Stimulated activated naive CD4-positive, alpha-beta T cell treated with Interleukin-2 at 50 U/mL for 16 hours (primary cell): ENCODE data around the gene NYNRIN.
"Not testable (repeated sequence)": the region's sequence is repeated elsewhere in the genome, so short reads cannot be mapped to it uniquely, and the experiment has no call there.

Experiments
- DNase-seq: peaks from one replicate; lab custom pipeline; 2025; lab: John Stamatoyannopoulos, UW

The NYNRIN gene

DNA sequence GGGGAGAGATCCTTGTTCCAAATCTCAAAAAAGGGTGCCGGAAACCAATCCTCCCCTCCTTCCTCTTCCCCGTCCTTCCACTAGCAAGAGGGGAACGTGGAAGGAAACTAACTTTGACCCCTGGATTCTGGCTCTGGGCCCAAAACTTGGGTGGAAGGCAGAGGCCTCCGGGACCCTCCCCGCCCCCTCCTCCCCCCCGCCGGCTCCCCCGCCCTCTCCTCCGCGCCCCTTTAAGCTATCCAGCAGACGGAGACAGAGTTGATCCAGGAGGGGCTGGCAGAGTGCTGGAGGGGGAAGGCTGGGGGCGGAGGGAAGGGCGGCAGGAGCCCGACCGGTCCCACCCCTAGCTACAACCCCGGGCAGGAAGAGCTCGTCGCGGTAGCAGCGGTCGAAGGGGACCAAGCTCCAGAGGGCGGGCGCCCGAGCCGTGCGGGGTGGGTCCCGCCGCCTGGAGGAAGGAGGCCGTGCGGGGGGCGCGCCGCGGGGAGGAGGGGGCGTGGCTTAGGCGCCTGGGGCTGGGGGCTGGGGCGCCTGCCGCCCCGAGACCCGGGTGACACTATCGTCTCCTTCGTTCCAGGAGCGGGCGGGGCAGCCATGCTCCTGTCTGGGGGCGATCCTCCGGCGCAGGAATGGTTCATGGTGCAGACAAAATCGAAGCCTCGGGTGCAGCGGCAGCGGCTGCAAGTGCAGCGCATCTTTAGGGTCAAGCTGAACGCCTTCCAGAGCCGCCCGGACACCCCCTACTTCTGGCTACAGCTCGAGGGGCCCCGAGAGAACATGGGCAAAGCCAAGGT lies at the start of gene NYNRIN:
Gene NYNRIN, plus strand, starts transcription at position 351 of the 794 bp plus-strand sequence. Its CDS starts 244 bp downstream, at position 595.
- DNase-seq = peak; percentile 11

DNA sequence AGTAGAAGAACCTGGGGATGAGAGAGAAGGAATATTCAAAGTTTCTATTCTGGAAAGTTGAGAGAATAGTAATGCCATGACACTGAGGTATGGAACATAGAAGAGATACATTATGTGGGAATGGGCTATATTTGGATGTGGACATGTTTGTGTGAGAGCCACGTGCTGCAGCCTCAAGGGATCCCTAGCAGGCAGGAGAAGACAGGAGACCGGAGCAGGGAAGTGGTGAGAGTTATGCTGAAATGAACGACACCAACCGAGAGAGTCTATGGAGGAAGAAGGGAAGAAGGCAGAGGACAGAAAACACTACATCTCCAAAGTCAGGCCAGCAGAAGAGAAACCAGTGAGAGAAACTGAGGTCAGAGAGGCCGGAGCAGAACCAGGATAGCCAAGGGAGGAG lies 49.1 kb upstream of the NYNRIN start:
- DNase-seq = no peak

DNA sequence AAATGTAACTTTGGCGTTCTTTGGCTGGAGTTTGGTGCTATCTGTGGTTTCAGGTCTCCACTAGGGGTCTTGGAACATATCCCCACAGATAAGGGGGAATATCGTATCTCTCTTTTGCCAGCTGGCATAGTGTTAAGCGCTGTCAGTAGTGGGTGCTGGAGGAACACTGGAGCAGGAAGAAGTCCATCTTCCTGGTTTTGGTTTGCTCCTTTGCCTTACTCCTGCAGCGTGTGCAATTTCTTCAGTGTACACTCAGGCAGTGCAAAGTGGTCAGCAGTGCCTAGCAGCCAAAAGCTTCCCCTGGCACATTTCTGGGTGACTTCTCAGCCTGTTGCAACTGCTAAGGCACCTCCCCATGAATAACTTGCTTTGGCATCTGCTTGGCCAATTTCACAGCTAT lies 47.3 kb upstream of the NYNRIN start:
- no peak for DNase-seq

DNA sequence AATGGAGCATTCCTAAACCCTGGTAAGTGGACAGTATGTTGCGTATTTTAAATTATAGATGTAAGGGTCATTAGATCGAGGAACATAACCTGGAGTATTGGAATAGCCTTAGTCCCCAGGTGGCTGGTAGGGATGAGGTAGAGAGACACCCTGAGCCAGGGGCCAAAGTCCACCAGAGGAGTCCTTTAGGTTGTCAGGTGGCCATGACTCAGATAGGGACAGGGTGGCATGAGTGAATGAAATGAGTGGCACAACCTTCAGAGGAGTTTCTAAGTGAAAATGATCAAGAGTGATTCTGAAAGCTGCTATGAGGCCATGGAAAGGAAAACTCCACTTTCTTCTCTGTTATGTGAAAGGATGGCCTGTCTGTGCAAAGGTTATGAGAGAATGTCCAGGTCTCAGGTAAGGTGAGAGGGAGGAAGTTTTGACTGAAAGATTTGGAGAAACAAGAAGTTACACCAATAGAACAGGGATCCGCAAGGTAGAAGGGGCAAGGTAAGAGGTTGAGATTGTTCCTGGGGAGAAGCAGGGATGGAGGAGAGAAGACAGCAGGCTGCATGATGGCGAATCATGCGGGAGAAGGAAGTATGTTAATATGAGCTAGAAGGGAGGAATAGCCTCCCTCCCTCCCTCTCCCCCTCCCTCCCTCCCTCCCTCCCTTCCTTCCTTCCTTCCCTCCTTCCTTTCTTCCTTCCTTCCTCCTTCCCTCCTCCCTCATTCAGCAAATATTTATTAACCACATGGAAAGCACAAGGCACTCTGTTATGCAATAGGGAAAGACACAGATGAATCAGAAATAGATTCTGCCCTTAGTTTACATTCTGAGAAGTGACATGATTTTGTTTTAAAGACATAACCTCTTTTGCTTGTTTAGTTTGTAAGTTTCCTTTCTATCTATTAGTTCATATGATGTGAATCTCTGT lies 45.0 kb upstream of the NYNRIN start:
- DNase-seq = no peak

DNA sequence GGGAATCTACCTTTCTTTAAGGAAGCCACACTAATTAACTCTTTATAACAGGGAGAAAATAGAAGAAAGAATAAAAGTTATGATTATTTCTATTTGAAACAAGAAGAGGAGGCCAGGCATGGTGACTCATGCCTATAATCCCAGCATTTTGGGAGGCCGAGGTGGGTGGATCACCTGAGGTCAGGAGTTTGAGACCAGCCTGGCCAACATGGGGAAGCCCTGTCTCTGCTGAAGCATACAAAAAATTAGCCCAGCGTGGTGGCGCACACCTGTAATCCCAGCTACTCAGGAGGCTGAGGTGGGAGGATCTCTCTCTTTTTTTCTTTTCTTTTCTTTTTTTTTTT lies 44.3 kb upstream of the NYNRIN start:
- DNase-seq = not testable (repeated sequence)

DNA sequence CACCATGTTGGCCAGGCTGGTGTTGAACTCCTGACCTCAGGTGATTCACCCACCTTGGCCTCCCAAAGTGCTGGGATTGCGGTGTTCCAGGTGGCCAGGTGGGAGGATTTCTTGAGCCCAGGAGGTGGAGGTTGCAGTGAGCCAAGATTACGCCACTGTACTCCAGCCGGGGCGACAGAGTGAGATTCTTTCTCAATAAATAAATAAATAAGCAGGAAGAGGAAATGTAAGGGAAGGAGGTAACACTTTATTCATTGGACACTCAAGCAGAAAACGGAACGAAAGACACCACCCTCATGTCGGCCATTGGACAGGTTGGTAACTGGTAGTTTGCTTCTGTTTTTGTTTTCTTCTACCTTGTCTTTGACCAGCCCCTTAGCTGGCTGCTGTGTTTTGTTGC lies 43.8 kb upstream of the NYNRIN start:
- no peak for DNase-seq

DNA sequence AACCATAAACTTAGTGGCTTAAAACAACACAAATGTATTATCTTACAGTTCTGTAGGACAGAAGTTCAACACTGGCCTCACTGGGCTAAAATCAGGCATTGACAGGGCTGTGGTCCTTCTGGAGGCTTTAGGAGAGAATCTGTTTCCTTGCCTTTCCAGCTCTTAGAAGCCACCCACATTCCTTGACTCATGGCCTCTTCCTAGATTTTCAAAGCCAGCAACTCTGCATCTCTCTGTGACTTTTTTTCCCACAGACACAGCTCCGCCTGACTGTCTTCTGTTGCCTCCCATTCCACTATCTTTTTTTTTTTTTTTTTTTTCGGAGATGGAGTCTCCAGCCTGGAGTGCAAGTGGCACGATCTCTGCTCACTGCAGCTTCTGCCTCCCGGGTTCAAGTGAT lies 42.6 kb upstream of the NYNRIN start:
- no peak for DNase-seq

DNA sequence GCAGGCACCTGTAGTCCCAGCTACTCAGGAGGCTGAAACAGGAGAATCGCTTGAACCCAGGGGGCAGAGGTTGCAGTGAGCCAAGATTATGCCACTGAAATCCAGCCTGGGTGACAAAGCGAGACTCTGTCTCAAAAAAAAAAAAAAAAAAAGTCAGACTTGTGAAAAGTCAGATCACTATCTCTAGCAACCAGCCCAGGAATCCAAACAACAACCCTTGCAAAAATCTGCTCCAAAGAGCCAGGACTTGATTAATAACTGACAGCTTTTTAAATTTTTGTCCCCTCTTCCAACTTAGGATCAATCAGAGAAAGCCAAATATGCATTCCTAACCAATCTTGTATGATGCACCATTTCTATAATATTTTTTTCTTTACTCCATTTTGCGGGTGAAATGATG lies 38.5 kb upstream of the NYNRIN start:
- DNase-seq = no peak

DNA sequence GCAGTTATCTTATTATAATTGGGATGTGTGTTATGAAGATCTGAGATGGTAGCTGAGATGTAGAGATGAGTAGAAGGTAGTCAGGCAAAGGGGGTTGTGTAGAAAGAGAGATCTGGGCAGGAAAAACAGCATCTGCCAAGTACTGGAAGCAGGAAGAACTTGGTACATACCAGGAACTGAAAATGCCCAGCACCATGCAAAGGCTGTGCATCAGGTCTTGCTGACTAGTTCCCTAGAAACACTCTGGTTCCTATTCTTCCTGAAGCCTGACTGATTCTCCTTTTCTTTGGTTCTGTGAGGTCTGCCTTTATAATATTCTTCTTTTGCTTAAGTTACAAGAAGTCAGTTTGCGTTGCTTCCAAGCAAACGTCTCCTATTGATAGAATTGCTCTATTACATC lies 37.5 kb upstream of the NYNRIN start:
- no peak for DNase-seq

DNA sequence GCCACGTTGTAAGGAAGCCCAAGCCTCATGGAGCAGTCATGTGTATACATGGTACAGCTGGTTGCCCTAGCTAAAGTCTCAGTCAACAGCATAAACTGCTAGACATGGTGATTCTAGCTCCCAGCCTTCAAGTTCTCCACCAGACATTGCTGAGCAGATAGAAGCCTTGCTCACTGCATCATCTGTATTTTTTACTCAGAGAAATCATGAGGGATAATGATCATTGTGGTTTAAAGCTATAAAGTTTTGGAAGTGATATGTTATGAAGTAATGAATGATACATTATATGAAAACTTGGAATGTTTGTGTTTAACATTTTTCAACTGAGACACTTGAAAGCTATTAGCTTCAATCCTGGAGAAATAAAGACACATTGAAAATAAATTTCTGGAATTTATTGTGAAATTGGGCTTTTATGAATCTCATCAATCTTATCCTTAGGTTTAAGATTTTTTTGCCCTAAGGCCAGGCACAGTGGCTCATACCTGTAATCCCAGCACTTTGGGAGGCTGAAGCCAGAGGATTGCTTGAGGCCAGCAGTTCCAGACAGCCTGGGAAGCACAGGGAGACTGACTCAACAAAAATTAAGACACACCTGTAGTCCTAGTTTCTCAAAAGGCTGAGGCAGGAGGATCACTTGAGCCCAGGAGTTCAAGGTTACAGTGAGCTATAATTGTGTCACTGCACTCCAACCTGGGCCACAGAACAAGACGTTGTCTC lies 36.4 kb upstream of the NYNRIN start:
- no peak for DNase-seq

DNA sequence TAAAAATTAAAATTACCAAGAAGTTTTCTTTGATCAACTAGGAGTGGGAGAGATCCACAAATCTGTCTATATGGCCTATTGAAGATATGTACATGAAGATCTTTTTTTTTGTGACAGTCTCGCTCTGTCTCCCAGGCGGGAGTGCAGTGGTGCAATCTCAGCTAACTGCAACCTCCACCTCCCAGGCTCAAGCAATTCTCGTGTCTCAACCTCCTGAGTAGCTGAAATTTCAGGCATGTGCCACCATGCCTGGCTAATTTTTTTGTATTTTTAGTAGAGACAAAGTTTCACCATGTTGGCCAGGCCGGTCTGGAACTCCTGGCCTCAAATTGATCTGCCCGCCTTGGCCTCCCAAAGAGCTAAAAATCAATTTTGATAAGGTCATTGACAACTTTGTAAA lies 35.4 kb upstream of the NYNRIN start:
- no peak for DNase-seq

DNA sequence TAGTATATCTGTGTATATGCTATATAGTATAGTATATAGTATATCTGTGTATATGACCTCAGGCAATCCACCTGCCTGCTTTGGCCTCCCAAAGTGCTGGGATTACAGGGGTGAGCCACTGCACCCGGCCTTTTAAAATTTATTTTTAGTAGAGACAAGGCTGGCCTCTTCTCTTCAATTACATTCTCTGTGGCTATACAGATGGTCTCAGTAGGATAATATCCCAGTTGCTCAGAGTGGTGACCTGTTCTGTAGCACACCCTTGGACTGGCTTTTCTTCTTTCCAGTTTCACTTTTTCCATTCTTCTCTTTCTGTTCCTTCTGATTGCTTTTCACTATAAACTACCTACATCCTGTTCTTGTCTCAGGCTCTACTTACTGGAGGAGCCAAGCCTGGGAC lies 34.0 kb upstream of the NYNRIN start:
- no peak for DNase-seq

DNA sequence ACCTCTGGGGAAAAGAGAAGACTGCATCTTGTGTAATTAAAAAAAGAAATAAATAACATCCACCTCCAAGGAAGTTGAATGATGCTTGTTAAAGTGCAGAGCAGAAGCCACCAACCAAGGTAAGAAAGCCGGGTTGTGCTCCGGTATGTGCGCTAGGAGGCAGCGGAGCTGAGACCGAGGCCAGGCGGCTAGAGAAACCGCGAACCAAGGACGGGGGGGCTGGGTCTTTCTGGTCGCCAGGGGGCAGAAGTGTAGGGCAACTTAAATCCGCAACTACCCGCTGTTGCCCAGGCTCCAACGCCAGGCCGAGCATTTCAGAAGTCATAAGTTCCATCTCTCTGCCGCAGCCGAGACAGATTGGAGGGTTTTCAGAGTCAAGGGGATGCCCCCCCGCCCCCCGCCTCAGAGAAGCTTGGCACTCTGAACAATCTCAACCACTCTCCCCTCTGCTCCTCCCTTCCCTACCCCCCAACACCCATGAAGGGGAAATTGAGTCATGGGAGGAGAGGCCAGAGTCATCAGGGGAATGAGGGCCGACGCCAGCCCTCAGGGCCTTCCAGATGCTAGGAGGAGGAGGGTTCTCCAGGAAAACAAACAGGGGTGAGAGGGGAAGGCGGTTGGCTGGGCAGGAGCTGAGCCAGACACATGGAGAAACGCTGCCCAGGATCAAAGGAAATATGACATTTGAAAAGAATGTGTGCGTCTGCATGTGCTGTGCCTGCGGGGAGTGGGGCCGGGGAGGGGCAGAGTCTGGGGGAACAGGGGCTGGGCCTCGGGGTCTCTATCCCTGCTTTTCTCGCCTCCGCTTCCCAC lies 33.0 kb upstream of the NYNRIN start:
- peak; percentile 35 for DNase-seq

DNA sequence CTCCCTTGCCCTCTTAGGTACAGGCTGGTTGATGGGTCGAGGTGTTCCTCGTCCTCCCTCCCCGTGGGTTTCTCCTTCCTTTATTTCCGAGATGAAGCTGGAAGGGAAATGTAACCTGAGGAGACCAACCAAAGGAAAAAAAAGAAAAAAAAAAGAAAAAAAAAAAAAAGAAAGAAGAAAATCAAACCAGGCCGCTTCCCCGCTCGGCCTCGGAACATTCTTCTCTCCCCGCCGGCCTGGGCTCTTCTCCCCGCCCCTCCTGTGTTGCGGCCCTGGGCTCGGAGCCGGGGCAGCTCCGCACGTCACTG lies 32.4 kb upstream of the NYNRIN start:
- no peak for DNase-seq

DNA sequence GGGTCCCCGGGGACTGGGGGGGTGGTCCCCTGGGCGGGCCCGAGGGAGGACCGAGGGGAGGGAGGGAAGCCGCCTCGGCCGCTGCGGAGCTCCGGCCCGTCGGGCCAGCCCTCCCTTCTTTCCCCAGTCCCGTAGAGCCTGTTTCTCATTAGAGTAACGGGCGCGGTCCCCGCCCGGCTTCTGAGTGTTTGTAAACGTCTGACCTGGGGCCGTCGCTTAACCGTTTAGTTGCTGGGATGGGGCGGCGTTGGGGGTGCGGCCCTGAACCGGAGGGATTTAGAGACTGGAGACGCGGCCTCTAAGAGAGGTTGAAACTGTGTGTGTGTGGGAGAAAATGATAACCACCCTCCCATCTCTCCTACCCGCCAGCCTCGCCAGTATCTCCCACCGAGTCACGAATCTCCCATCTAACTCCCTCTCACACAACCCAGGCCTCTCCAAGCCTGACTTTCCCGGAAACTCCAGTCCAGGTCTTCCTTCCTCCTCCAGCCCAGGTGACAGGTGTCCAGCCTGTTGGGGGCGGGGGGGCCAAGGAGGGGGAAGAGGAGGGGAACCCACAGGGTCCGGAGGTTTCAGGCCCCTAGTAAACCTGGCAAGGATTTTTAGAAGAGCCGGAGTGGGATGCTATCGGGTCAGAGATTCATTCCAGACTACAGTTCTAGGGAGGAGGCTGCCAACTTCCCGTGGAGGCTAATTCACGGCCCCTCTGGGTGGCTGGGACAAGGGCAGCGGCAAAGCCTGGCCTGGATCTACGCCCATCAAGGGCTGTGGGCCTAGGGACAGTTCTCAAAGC lies 31.9 kb upstream of the NYNRIN start:
- DNase-seq = peak; percentile 4

DNA sequence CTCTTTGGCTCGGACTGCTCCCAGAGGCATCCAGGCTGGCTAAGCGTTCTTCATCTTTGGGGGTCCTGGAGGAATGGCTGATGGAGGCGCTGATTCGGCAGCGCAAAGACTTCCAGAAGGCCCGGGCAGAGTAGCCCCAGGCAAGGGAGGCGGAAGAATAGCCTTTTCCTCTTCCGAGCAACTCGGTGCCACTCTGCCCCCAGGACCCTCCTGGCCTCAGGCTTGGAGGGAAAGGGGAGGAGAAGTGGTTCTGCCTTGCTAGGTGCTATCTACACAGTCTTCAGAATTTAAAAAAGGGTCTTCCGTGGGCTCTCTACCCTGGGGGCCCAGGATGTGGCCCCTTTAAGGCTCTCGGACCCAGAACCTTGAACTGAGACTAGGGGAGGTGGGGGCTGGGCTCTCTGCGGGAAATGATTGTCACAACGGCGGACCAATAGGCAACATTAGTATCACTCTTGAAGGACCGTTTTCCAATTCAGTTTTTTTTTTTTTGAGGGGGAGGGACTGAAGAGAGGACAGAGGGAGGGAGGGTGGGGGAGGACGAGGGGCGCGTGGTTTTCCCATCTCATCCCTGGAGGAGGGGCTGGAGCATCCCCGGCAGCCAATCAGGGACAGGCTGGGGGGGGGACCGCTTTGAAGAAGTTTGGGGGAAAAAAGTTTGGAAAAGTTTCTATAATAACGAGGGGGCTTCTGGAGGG lies 31.1 kb upstream of the NYNRIN start, which contains the start of gene NFATC4:
Gene NFATC4, plus strand, starts transcription at position 671 of the 698 bp plus-strand sequence. CDS start 157 bp downstream, outside the sequence.
- DNase-seq = no peak

DNA sequence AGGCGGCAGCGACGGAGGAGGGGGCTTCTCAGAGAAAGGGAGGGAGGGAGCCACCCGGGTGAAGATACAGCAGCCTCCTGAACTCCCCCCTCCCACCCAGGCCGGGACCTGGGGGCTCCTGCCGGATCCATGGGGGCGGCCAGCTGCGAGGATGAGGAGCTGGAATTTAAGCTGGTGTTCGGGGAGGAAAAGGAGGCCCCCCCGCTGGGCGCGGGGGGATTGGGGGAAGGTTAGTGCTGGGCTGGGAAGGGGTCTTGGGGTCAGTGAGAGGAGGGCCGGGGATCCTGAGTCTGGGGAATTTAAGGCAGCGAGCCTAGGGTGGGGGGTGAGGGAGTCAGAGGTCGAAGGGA lies 30.6 kb upstream of the NYNRIN start:
- DNase-seq = no peak

DNA sequence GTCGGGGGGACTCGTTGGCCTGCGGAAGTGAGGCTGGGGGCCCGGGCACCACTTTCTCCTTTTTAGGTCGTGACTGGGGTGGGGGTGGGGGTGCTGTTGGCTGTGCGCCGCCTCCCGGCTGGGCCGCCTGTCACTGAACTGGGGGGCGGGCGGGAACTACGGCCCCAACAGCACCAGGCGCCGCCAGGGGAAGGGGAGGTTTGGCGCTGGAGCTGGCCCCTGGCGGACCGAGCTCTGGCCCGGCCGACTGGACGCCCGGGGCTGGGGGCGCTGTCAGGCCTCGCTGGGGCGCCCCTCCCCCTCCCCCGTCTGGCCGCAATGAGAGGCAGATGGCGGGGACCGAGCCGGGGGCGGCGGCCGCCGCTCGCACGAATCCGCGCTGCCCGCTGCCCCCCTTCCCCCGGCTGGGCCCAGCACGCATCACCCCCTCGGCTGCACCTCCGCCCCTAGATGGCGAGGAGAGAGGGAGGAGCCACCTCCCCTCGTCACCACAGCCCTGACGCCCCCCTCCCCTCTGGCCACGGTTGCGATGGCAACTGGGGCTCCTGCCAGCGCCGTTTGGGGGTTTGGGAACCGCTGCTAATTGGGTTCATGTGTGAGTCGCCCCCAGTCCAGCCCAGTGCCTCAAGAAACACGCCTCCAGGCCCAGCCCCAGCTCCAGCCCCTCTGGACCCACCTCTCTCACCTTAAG lies 30.1 kb upstream of the NYNRIN start:
- DNase-seq = peak; percentile 21

DNA sequence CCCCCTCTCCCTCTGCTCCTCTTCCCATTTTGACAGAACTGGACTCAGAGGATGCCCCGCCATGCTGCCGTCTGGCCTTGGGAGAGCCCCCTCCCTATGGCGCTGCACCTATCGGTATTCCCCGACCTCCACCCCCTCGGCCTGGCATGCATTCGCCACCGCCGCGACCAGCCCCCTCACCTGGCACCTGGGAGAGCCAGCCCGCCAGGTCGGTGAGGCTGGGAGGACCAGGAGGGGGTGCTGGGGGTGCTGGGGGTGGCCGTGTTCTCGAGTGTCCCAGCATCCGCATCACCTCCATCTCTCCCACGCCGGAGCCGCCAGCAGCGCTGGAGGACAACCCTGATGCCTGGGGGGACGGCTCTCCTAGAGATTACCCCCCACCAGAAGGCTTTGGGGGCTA lies 29.3 kb upstream of the NYNRIN start:
- DNase-seq = no peak
